Effector memory CD4-positive, alpha-beta T cell (primary cell): Measurements from ENCODE around the gene SOX6.

ENCODE experiments used
- DNase-seq, 3 donors: peaks; one replicate each; pipeline ENCODE4 v3.0.0-alpha.2; 2020
- H3K27ac ChIP-seq: 2 replicates; pipeline ENCODE4 v1.7.0; 2013; ENCODE audit warnings: mild to moderate bottlenecking, low read length, moderate library complexity; ENCODE audit not compliant: insufficient read depth, poor library complexity, severe bottlenecking
- H3K27me3 ChIP-seq: replicated peaks from 2 replicates; pipeline ENCODE4 v1.7.0; 2013; ENCODE audit warnings: mild to moderate bottlenecking, low read length; ENCODE audit not compliant: insufficient read depth, control insufficient read depth, poor library complexity, severe bottlenecking
- H3K36me3 ChIP-seq: 2 replicates; pipeline ENCODE4 v1.7.0; 2013; ENCODE audit warnings: mild to moderate bottlenecking, low read length, moderate library complexity; ENCODE audit not compliant: control insufficient read depth, insufficient read depth
- H3K4me1 ChIP-seq: 2 replicates; pipeline ENCODE4 v1.7.0; 2013; ENCODE audit warnings: low read length, mild to moderate bottlenecking; ENCODE audit not compliant: control insufficient read depth, insufficient read depth, poor library complexity, severe bottlenecking
- H3K4me3 ChIP-seq: 2 replicates; pipeline ENCODE4 v1.7.0; 2013; ENCODE audit warnings: low read length, low read depth, mild to moderate bottlenecking; ENCODE audit not compliant: insufficient read depth, poor library complexity, severe bottlenecking
- H3K9me3 ChIP-seq: 2 replicates; pipeline ENCODE4 v1.7.0; 2013; ENCODE audit warnings: mild to moderate bottlenecking, low read length, moderate library complexity; ENCODE audit not compliant: control insufficient read depth

SOX6 gene

DNA sequence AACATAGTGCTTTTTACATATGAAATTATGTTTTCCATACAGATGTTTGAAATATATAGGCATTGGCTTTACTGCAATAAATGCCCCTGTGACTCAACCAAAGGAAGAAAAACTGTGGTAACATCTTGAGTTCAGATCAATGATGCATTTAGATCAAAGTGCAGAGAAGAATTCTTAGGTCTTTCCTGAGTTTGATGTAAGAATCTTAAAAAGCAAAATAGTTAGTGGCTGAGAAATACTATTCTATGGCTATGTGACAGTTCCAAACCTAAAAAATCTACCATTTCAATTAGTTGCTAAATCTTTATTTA, 93.7 kb downstream of the SOX6 start:
- Histone ChIP-seq H3K9me3 (no peaks in the 10 kb centered on the region), H3K27ac (no peak overlapping the region), H3K4me3 (no peak overlapping the region), H3K27me3 (no peaks in the 10 kb centered on the region), H3K36me3 (no peaks in the 10 kb centered on the region), H3K4me1 (no peaks in the 10 kb centered on the region)
- DNase-seq = no peak

GRCh38 chr11:16261836-16262644, 94.3 kb downstream of the SOX6 start:
- DNase-seq = no peak
- H3K27ac ChIP-seq = no peak overlapping the region
- H3K27me3 ChIP-seq = no peaks in the 10 kb centered on the region
- H3K4me3 ChIP-seq = no peak overlapping the region
- H3K36me3 ChIP-seq = no peaks in the 10 kb centered on the region
- H3K4me1 ChIP-seq = no peaks in the 10 kb centered on the region
- no peaks in the 10 kb centered on the region for H3K9me3 ChIP-seq

- H3K4me1 ChIP-seq = no peaks in the 10 kb centered on the region
- H3K9me3 ChIP-seq = no peaks in the 10 kb centered on the region
- DNase-seq = no peak
- H3K27me3 ChIP-seq = no peaks in the 10 kb centered on the region
- H3K36me3 ChIP-seq = no peaks in the 10 kb centered on the region
- no peak overlapping the region for H3K27ac ChIP-seq
- H3K4me3 ChIP-seq = no peak overlapping the region
These were observed 104.0 kb downstream of the SOX6 start for GRCh38 chr11:16252373-16252772.

DNA sequence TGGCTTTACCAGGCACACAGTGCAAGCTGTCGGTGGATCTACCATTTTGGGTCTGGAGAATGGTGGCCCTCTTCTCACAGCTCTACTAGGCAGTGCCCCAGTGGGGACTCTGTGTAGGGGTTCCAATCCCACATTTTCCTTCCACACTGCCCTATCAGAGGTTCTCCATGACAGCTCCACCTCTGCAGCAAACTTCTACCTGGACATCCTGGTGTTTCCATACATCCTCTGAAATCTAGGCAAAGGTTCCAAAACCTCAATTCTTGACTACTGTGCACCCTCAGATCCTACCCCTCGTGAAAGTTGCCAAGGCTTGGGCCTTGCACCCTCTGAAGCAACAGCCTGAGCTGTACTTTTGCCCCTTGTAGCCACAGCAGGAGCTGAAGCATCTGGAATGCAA, 108.1 kb downstream of the SOX6 start:
- Histone ChIP-seq H3K27ac (no peak overlapping the region), H3K9me3 (peaks cover 3% of the 10 kb centered on the region), H3K4me1 (no peaks in the 10 kb centered on the region), H3K27me3 (no peaks in the 10 kb centered on the region), H3K36me3 (no peaks in the 10 kb centered on the region), H3K4me3 (no peak overlapping the region)
- no peak for DNase-seq

DNA sequence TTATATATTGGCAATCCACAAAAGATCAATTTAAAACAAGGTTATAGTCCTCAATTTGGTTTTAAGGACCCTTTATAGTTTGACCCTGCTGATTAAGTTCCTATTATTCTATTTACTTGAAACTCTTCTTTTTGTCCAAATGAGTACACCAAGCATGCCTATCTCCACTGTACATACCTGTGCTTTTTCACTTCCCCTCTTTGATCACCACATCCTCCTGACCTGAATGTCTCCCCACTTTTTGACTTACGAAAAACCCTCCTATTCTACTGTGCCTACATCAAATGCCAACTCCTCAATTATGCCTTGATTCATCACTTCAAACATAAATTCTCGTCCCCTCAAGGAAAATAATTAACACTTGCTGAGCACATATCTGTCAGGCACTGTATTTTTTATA, 113.5 kb downstream of the SOX6 start:
- no peaks in the 10 kb centered on the region for H3K4me1 ChIP-seq
- no peaks in the 10 kb centered on the region for H3K36me3 ChIP-seq
- no peak overlapping the region for H3K27ac ChIP-seq
- H3K9me3 ChIP-seq = peaks cover 3% of the 10 kb centered on the region
- H3K4me3 ChIP-seq = no peak overlapping the region
- no peaks in the 10 kb centered on the region for H3K27me3 ChIP-seq
- no peak for DNase-seq

DNA sequence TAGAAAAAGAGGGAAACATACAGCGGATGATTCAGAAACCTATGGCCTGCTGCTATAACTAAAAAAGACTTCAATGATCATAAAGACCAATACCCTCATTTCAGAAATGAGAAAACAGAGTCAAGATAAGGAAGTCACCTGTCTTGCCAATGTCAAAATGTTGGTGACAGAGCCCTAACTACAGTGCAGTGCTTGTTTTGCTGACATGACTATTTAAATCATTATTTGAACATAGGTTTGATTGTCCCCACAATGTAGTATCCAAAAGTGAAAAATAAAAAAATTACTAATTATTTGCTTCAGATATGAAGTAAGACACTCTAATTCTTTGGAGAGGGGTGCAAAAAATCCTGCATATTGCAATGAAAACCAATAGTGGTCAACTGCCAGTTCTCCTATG, 115.7 kb downstream of the SOX6 start:
- H3K36me3 ChIP-seq = no peaks in the 10 kb centered on the region
- no peak overlapping the region for H3K4me3 ChIP-seq
- H3K9me3 ChIP-seq = peaks cover 3% of the 10 kb centered on the region
- no peaks in the 10 kb centered on the region for H3K4me1 ChIP-seq
- no peaks in the 10 kb centered on the region for H3K27me3 ChIP-seq
- no peak overlapping the region for H3K27ac ChIP-seq
- DNase-seq = no peak

- DNase-seq = no peak
- Histone ChIP-seq H3K27me3 (no peaks in the 10 kb centered on the region), H3K36me3 (no peaks in the 10 kb centered on the region), H3K4me1 (no peaks in the 10 kb centered on the region), H3K9me3 (peaks cover under 1% of the 10 kb centered on the region), H3K27ac (no peak overlapping the region), H3K4me3 (no peak overlapping the region)
These were observed 116.9 kb downstream of the SOX6 start for GRCh38 chr11:16239141-16240105.

- Histone ChIP-seq H3K27ac (no peak overlapping the region), H3K36me3 (no peaks in the 10 kb centered on the region), H3K27me3 (no peaks in the 10 kb centered on the region), H3K9me3 (no peaks in the 10 kb centered on the region), H3K4me3 (no peak overlapping the region), H3K4me1 (no peaks in the 10 kb centered on the region)
- DNase-seq = no peak
These were observed 130.1 kb downstream of the SOX6 start for GRCh38 chr11:16226245-16226644.

- Histone ChIP-seq H3K4me3 (no peak overlapping the region), H3K36me3 (no peaks in the 10 kb centered on the region), H3K27me3 (no peaks in the 10 kb centered on the region), H3K9me3 (no peaks in the 10 kb centered on the region), H3K4me1 (no peaks in the 10 kb centered on the region), H3K27ac (no peak overlapping the region)
- DNase-seq = no peak
These were observed 130.7 kb downstream of the SOX6 start for GRCh38 chr11:16225623-16226022.

DNA sequence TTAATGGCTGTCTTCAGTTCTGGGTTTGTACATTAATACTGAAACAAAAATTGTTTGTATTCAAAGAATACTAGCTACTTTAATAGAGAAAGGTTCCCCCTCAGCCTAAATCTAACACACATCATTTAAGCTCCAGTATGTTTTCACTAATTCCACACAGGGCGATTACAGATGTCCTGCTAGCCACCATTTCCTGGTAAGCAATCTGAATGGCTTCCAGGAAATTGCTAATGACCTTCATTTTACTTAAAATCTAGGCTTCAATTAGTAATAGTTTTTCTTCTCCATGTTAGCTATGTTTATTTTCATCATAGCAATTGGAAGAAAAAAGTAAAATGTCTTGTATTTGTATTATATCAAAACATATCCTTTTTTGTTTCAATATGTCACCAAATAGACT, 132.8 kb downstream of the SOX6 start:
- H3K27ac ChIP-seq = no peak overlapping the region
- no peaks in the 10 kb centered on the region for H3K36me3 ChIP-seq
- H3K9me3 ChIP-seq = no peaks in the 10 kb centered on the region
- H3K27me3 ChIP-seq = no peaks in the 10 kb centered on the region
- no peaks in the 10 kb centered on the region for H3K4me1 ChIP-seq
- H3K4me3 ChIP-seq = no peak overlapping the region
- DNase-seq = no peak
